Adrenal gland (tissue), 12 donors: ENCODE results near the gene GPC1. TPM values are rescaled to one million over a fixed set of nuclear protein-coding genes. Genes with fewer than 3 reads are reported as not detected.

ENCODE experiments used
- DNase-seq, 7 donors: peaks; one replicate each; pipeline ENCODE4 v3.0.0-alpha.2; 2019 to 2020
- H3K27ac ChIP-seq, 5 donors: fragments of 200-600 bp; sonication (generic) in 4 of 5; 1 replicate in 3 of 5; 2 replicates in 2 of 5; pipeline versions ENCODE4 v1.5.1 to v1.8.0; 2016 to 2020; ENCODE audit warnings: mild to moderate bottlenecking in 1 of 5
- H3K27me3 ChIP-seq: fragments of 200-600 bp; 2 replicates; pipeline ENCODE4 v1.8.0; 2021
- H3K36me3 ChIP-seq, 2 donors: fragments of 200-600 bp; replicated peaks in 1 of 2; 1 replicate in 1 of 2; 2 replicates in 1 of 2; pipeline versions ENCODE4 v1.5.1 to v1.8.0; 2018 to 2022
- H3K4me1 ChIP-seq, 2 donors: fragments of 200-600 bp; replicated peaks in 1 of 2; 1 replicate in 1 of 2; 2 replicates in 1 of 2; pipeline versions ENCODE4 v1.5.1 to v1.8.0; 2018 to 2021
- H3K4me3 ChIP-seq, 4 donors: fragments of 200-600 bp; sonication (generic) in 3 of 4; one replicate each; pipeline ENCODE4 v1.5.1; 2016 to 2018
- H3K9me3 ChIP-seq, 3 donors: fragments of 200-600 bp; sonication (generic) in 1 of 3; replicated peaks in 1 of 3; 1 replicate in 2 of 3; 2 replicates in 1 of 3; pipeline versions ENCODE4 v1.5.1 to v1.8.0; 2016 to 2021
- CTCF ChIP-seq, 6 experiments: fragments of 450-650 bp in 4 of 6; fragments of 200-600 bp in 2 of 6; sonication (generic) in 1 of 6; IDR thresholded peaks; 1 replicate in 5 of 6; 2 replicates in 1 of 6; pipeline versions ENCODE4 v1.5.1 to v1.8.0; 2016 to 2021; ENCODE audit warnings: antibody characterized with exemption in 6 of 6, mild to moderate bottlenecking in 2 of 6, moderate library complexity in 1 of 6
- POLR2A ChIP-seq, 2 donors: fragments of 450-650 bp; IDR thresholded peaks; one replicate each; pipeline ENCODE4 v1.6.1; 2017; ENCODE audit warnings: antibody characterized with exemption in 2 of 2, mild to moderate bottlenecking in 2 of 2, moderate library complexity in 1 of 2
- WGBS, 4 donors: extraction: QIAGEN DNeasy Blood & Tissue Kit in 2 of 4; methylation state at CpG; one replicate each; pipeline versions ENCODE4 v1.1.5 to v1.1.7; 2013 to 2017; 5-methylcytosine and 5-hydroxymethylcytosine counted together
- intact Hi-C, 2 donors: fragments of 100-400 bp; cut with DNase I; formaldehyde crosslinking; loops; one replicate each; pipeline versions ENCODE4 v1.14.1 to v1.15.0; 2022 to 2023
- polyA plus RNA-seq, 3 donors: library from polyadenylated mRNA; stranded (reverse); fragments of 200-250 nt in 2 of 3; fragments of 350-450 nt in 1 of 3; fragmentation: Illumina TruSeq in 1 of 3; extraction: RNeasy Lipid Tissue Mini Kit (QIAGEN cat#74804) in 1 of 3; gene quantifications; one replicate each; pipeline ENCODE4 v1.2.3, GENCODE V29; 2013 to 2014
- total RNA-seq, 9 donors: library from RNA; depleted of rRNA in 4 of 9; stranded (reverse); fragments of >200 nt in 4 of 9; fragments of 120-200 nt in 1 of 9; fragmentation: NEBNext Ultra II Directional in 1 of 9; extraction: Animal tissue kit (Norgen Biotek cat#: 25700) in 1 of 9; gene quantifications; one replicate each; pipeline versions ENCODE4 v1.1.0 to v1.2.4, GENCODE V29; 2013 to 2023
- donor health status: healthy with polysubstance abuse.
- donor health status: Bipolar disorder and iron deficiency.
- donor health status: DM: yes; HTN: yes; CAD: no.
- donor health status: DM: no; HTN: no; CAD: no.
- donor health status: DM: no; HTN: no; CAD: no.
- donor health status: DM: yes; HTN: yes; CAD: no.

The GPC1 gene
- total and polyA plus RNA-seq, 12 donors, result 11.8 to 202 (median 132) TPM

- 56 to 78% (median 67%) methylated on average over 5 to 22 of the region's 22 CpGs for WGBS, 4 donors
- TF ChIP-seq CTCF (IDR thresholded peaks at IDR 0.05) (no peak), POLR2A (IDR thresholded peaks at IDR 0.05) (no peak)
- intact Hi-C loops, result no loop called here
Measured at GRCh38 chr2:240447331-240447730, 11.9 kb downstream of the GPC1 start.

GRCh38 chr2:240447934-240448333 lies 12.5 kb downstream of the GPC1 start:
- no peak for DNase-seq
- H3K27me3 ChIP-seq, result no peaks in the 10 kb centered on the region
- 83 to 87% (median 86%) methylated on average over 12 to 15 of the region's 15 CpGs for WGBS, 4 donors
- peaks cover 25 to 40% of the 10 kb centered on the region in 2 donors for H3K4me1 ChIP-seq
- H3K36me3 ChIP-seq, result no peaks in the 10 kb centered on the region
- H3K27ac ChIP-seq, result no peak overlapping the region
- TF ChIP-seq CTCF (IDR thresholded peaks at IDR 0.05) (no peak), POLR2A (IDR thresholded peaks at IDR 0.05) (no peak)
- no peak overlapping the region for H3K4me3 ChIP-seq
- intact Hi-C loops, result no loop called here
- no peaks in the 10 kb centered on the region for H3K9me3 ChIP-seq

More at GRCh38 chr2:240447331-240447730, 11.9 kb downstream of the GPC1 start:
- Histone ChIP-seq H3K27me3 (no peaks in the 10 kb centered on the region), H3K9me3 (no peaks in the 10 kb centered on the region), H3K4me3 (no peak overlapping the region), H3K4me1 (peaks cover 25 to 40% of the 10 kb centered on the region in 2 donors), H3K36me3 (no peaks in the 10 kb centered on the region), H3K27ac (no peak overlapping the region)
- no peak for DNase-seq

- Histone ChIP-seq H3K4me3 (no peak overlapping the region), H3K36me3 (no peaks in the 10 kb centered on the region), H3K27me3 (no peaks in the 10 kb centered on the region), H3K9me3 (no peaks in the 10 kb centered on the region), H3K27ac (no peak overlapping the region), H3K4me1 (peaks cover 18 to 33% of the 10 kb centered on the region in 2 donors)
- DNase-seq, result no peak
- intact Hi-C loops, result no loop called here
- no peak for TF ChIP-seq CTCF (IDR thresholded peaks at IDR 0.05)
- no peak for TF ChIP-seq POLR2A (IDR thresholded peaks at IDR 0.05)
- WGBS, 4 donors, result 93 to 96% (median 94%) methylated on average over 6 to 23 of the region's 23 CpGs
Measured at GRCh38 chr2:240448387-240449274, 13.2 kb downstream of the GPC1 start.

GRCh38 chr2:240449764-240450531 lies 14.5 kb downstream of the GPC1 start:
- no peak overlapping the region for H3K27ac ChIP-seq
- peak in 1 of 7 donors; percentile 62 for DNase-seq
- no peaks in the 10 kb centered on the region for H3K27me3 ChIP-seq
- H3K9me3 ChIP-seq, result no peaks in the 10 kb centered on the region
- H3K4me1 ChIP-seq, result peaks cover 13 to 32% of the 10 kb centered on the region in 2 donors
- no peak for TF ChIP-seq POLR2A (IDR thresholded peaks at IDR 0.05)
- TF ChIP-seq CTCF (IDR thresholded peaks at IDR 0.05), result no peak
- intact Hi-C loops, result no loop called here
- no peak overlapping the region for H3K4me3 ChIP-seq
- WGBS, 4 donors, result 64 to 85% (median 68%) methylated on average over 13 to 22 of the region's 22 CpGs
- no peaks in the 10 kb centered on the region for H3K36me3 ChIP-seq
